Stomach smooth muscle (tissue), 2 donors: ENCODE measurements around the gene LRRC2.
A peak's percentile ranks its signal among the peaks of the same experiment; 100 is the strongest.
"Not testable (repeated sequence)": the region's sequence is repeated elsewhere in the genome, so short reads cannot be mapped to it uniquely, and the experiment has no call there.

Source experiments
- H3K27ac ChIP-seq: one replicate; pipeline ENCODE4 v1.7.0; 2013; ENCODE audit warnings: mild to moderate bottlenecking, low read length, inconsistent platforms
- H3K27me3 ChIP-seq, 2 donors: one replicate each; pipeline ENCODE4 v1.7.0; 2013; ENCODE audit warnings: low read length in 2 of 2; ENCODE audit not compliant: insufficient read depth in 2 of 2, control insufficient read depth in 1 of 2
- H3K36me3 ChIP-seq, 2 donors: one replicate each; pipeline ENCODE4 v1.7.0; 2013; ENCODE audit warnings: low read length in 2 of 2; ENCODE audit not compliant: control insufficient read depth in 2 of 2, insufficient read depth in 2 of 2
- H3K4me1 ChIP-seq: one replicate; pipeline ENCODE4 v1.7.0; 2013; ENCODE audit warnings: low read length; ENCODE audit not compliant: control insufficient read depth, insufficient read depth
- H3K4me3 ChIP-seq, 2 donors: one replicate each; pipeline ENCODE4 v1.7.0; 2013; ENCODE audit warnings: low read length in 2 of 2
- H3K9ac ChIP-seq, 2 donors: one replicate each; pipeline ENCODE4 v1.7.0; 2013; ENCODE audit warnings: low read length in 2 of 2, mild to moderate bottlenecking in 1 of 2
- H3K9me3 ChIP-seq, 2 donors: one replicate each; pipeline ENCODE4 v1.7.0; 2013; ENCODE audit warnings: low read length in 2 of 2; ENCODE audit not compliant: control insufficient read depth in 2 of 2
- donor health status: healthy.
- donor health status: Pancreatic carcinoma.

Gene LRRC2

DNA sequence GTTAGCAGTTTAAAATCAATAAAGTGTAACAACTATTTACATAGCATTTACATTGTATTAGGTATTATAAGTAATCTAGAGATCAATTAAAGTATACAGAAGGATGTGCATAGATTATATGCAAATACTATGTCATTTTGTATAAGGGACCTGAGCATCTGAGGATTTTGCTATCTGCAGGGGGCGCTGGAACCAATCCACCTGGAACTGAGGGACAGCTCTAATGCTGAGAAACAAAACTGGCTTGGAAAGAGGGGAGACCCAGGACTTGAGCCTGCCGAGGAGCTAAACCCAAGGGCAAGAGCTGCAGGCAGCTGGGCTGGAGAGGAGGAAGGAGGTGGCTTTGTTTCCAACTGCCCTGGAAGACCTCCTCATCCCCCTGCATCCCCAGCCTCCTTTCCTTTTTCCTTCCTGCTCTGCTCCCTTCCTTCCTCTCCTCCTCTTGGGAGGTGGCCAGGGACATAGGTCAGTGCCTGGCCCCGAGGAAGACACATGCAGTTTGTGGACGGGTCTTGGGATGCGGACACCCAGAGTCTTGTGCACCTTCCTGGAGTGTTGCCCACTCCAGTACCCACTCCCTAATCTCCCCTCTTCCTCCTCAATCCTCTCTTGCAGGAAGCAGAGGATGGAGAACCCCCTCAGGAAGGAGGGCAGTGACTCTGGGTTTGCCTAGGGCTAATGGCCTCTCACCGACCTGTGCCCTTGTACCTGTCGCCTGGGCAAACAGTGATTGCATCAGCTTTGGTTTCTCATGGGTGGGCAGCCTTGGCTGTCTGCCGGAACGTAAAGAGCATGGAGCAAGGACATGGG, 69.2 kb downstream of the LRRC2 start:
- no peak overlapping the region for H3K9ac ChIP-seq

DNA sequence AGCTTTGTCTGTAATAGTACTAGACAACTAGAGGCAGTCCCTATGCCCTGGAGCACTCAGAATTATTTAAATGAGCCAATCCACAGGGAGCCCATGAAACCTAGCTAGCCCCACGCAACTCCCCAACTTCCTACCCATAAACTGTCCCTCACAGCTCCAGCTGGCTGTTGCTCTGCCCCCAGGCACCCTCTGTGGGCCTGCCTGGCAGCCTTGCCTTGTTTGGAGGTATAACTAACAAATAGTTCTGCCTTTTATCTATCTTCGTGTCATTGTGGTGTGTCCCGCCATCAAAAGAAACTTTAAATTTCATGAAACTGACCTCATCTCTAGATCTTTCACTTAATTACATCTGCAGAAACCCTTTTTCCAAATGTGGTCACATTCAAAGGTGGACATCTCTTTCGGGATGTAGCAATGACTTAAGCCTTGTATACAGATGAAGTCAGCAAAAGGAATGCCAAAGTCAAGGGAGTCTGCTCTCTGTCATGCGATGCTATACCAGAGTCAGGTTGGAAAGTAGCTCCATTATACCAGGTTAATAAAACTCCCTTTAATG, 70.1 kb downstream of the LRRC2 start:
- H3K9me3 ChIP-seq, result no peaks in the 10 kb centered on the region
- no peak overlapping the region for H3K9ac ChIP-seq
- H3K27ac ChIP-seq, result no peak overlapping the region
- H3K36me3 ChIP-seq, result no peaks in the 10 kb centered on the region
- H3K4me3 ChIP-seq, result no peak overlapping the region
- no peaks in the 10 kb centered on the region for H3K27me3 ChIP-seq
- peaks cover 2% of the 10 kb centered on the region for H3K4me1 ChIP-seq

More for the DNA sequence above, 69.2 kb downstream of the LRRC2 start:
- no peak overlapping the region for H3K4me3 ChIP-seq
- H3K27me3 ChIP-seq, result no peaks in the 10 kb centered on the region
- H3K9me3 ChIP-seq, result no peaks in the 10 kb centered on the region
- peaks cover 2% of the 10 kb centered on the region for H3K4me1 ChIP-seq
- no peak overlapping the region for H3K27ac ChIP-seq
- H3K36me3 ChIP-seq, result no peaks in the 10 kb centered on the region

DNA sequence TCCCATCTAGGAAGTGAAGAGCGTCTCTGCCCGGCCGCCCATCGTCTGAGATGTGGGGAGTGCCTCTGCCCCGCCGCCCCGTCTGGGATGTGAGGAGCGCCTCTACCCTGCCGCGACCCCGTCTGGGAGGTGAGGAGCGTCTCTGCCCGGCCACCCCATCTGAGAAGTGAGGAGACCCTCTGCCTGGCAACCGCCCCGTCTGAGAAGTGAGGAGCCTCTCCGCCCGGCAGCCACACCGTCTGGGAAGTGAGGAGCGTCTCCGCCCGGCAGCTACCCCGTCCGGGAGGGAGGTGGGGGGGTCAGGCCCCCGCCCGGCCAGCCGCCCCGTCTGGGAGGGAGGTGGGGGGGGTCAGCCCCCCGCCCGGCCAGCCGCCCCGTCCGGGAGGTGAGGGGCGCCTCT, 71.6 kb downstream of the LRRC2 start:
- not testable (repeated sequence) for H3K27me3 ChIP-seq, H3K4me1 ChIP-seq, H3K9me3 ChIP-seq, H3K4me3 ChIP-seq, H3K9ac ChIP-seq, H3K27ac ChIP-seq, H3K36me3 ChIP-seq

DNA sequence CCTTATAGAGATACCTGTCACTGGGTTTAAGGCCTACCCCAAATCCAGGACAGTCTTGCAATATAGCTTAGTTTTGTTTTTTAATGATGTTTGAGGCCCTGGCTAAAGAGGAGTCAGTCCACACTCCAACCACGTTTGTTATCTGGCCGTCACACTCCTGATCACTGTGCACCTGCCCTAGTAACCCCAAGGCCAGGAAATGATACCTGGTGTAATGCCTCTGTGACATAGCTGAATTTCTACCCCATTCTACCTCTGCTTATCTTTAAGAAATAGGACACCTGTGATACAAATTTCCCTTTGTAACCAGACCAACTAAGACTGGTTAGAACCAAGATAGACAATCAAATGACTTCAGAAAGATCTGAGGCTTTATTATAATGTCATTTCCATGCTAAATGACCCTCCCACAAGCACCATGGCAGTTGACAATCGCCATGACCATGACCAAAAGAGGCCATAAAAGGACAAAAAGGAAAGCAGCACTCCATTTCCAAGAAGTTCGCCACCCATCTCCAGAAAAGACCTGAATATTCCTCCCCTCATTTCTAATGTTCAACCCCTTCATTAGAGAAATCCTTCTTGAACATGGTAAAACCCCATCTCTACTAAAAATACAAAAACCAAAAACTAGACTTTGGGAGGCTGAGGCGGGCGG, 73.1 kb downstream of the LRRC2 start:
- Histone ChIP-seq H3K9ac (no peak overlapping the region), H3K27me3 (no peaks in the 10 kb centered on the region), H3K4me1 (peaks cover 7% of the 10 kb centered on the region), H3K36me3 (no peaks in the 10 kb centered on the region), H3K4me3 (no peak overlapping the region), H3K9me3 (no peaks in the 10 kb centered on the region), H3K27ac (no peak overlapping the region)

DNA sequence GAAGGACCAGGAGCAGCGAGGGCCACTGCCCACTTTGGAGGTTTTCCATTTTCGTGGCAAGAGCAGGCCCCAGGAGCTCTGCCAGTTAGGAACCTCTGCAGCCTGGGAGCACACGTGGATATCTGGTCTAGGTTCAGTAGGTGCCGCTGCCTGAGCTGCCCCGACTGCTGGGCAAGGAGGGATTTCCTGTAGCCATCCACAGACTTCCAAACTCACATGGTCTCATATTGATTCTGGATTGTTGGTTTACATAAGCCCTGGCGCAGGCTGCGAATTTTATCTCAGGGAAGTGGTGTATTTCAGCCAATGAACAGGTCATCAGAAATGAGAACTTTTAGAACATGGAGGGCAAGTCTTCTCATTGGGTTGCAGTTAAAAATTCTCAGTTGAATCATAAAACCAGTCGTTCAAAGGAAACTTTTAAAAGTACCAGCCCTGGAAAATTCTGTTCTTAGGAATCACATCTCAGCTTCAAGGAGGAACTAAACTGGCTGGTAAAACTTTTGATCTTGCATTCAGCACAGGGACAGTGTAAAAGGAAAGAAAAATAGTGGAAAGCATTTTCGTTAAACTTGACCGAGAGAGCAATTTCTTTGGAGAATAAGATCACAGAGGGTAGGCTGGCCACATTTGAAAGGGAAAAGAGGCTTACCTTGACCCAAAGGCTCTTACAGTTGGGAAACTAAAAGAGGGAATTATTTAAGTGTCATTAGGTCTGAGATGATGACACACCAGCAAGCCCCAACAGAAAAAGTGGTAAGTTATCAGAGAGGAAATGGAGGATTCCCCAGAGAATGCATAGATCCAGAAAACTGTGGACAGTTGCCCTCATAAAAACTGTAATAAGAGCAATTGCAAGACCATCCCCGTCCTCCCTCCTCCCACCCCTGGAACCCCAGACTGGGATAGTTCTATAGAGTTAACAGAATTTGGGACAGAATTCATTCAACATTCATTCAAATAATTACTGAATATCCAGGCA, 74.7 kb downstream of the LRRC2 start:
- Histone ChIP-seq H3K4me1 (peaks cover 6% of the 10 kb centered on the region), H3K9ac (no peak overlapping the region), H3K9me3 (no peaks in the 10 kb centered on the region), H3K36me3 (no peaks in the 10 kb centered on the region), H3K4me3 (no peak overlapping the region), H3K27me3 (no peaks in the 10 kb centered on the region), H3K27ac (no peak overlapping the region)

DNA sequence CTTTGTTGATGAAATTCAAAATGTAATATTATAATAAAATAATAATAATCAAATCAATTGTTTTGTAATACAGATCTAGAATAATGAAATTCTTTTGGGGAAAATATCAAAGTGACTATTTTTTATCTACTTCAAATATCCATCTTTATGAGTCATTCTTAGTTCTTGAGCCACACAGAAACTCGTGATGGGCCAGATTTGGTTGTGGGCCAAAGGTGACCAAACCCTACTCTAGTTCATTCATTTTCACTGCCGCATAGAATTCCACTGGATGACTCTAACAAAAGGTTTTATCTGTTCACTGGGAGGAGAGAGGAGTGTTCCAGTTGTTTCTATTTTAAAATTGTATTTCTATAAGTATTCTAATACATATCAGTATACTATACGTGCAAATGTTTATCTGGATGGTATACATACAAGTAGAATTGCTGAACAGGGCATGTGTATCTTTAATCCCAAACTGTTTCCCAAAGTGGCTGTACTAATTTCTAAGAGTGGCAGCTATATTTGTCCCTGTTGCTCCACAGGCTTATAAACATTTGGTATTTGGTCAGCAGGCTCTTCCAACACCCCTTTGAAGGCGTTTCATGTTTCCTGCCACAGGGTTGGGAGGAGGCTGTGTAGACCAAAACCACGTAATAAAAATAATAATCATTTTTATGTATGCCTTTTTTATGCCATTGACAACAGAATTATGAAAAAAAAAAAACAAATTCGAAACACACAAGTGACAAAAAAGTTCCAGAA, 75.6 kb downstream of the LRRC2 start:
- Histone ChIP-seq H3K27me3 (no peaks in the 10 kb centered on the region), H3K36me3 (no peaks in the 10 kb centered on the region), H3K9me3 (no peaks in the 10 kb centered on the region), H3K27ac (no peak overlapping the region), H3K4me3 (no peak overlapping the region), H3K4me1 (peaks cover 5% of the 10 kb centered on the region), H3K9ac (no peak overlapping the region)

DNA sequence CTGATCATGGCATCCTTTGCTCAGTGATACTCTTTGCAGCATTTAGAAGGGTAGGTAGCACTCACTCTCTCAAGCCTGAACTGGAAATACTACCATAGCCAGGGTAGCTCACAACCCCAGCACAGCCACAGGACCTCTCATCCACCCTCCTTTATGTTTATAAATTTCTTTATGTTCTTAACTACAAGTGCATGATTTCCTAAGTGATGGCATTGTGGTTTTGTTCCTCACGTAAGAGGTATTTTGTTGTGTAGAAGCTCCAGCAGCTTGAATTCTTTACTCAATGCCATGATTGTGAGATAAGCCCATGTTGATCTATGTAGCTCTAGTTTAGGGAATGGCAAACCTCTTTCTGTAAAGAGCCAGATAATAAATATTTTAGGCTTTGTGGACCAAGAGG, 76.2 kb downstream of the LRRC2 start:
- Histone ChIP-seq H3K4me1 (peaks cover 5% of the 10 kb centered on the region), H3K27me3 (no peaks in the 10 kb centered on the region), H3K4me3 (no peak overlapping the region), H3K27ac (no peak overlapping the region), H3K36me3 (no peaks in the 10 kb centered on the region), H3K9me3 (no peaks in the 10 kb centered on the region), H3K9ac (no peak overlapping the region)

DNA sequence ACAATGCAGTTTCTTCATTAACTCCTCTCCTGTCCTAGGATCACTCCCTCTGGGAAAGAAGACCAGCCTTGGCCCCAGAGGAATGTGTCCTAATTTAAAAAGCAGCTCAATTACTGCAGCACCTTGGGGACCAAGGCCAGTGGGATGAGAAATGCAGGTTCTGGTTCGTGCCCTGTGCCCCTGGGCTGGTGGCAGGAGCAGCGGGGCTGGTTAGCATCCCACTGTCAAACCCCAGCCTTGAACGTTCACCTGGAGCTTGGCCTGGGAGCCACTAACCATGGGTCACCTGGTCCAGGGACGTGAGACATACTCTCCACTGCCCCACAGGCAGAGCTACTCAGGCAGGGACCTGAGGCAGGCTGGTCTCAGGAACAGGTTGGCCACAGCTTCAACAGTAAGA, 76.7 kb downstream of the LRRC2 start:
- Histone ChIP-seq H3K27me3 (no peaks in the 10 kb centered on the region), H3K4me3 (no peak overlapping the region), H3K4me1 (peaks cover 5% of the 10 kb centered on the region), H3K9ac (no peak overlapping the region), H3K9me3 (no peaks in the 10 kb centered on the region), H3K27ac (no peak overlapping the region), H3K36me3 (no peaks in the 10 kb centered on the region)

DNA sequence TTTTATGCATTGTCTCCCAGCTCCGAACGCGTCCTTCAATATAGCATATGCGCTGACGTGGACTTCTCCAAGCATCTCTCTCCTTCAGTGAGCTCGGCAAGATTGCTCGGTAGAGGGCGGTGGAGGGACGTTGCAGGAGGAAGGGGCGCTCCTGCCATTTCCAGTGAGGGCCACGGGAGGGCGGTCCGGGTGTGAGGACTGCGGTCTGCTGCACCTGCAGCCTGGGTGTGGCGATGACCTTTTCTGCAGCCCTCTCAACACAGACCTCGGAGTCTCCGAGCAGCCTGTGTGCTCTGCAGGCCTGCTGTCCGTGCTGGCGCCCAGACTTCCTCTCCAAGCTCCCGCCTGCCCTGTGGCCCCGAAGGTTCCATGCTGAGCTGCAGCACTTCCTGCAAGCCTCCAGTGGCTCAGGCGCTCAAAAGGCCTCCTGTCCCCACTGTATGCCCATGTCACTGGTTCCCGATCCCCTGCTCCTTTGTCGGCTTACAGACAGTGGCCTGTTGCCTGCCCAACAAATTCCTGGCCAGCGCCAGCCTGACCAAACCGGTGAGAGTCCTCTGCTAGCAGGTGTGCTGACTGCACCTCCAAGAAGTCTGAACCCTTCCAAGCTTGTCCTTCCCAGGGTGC, 77.3 kb downstream of the LRRC2 start:
- no peaks in the 10 kb centered on the region for H3K36me3 ChIP-seq
- H3K27me3 ChIP-seq, result peaks cover 0 to 2% of the 10 kb centered on the region in 2 donors
- H3K9ac ChIP-seq, result no peak overlapping the region
- peaks cover 5% of the 10 kb centered on the region for H3K4me1 ChIP-seq
- no peak overlapping the region for H3K27ac ChIP-seq
- no peaks in the 10 kb centered on the region for H3K9me3 ChIP-seq
- peak overlapping the region in 1 of 2 donors; percentile 54 for H3K4me3 ChIP-seq
